ENCODE data around the gene DTHD1.
A peak's percentile ranks its signal among the peaks of the same experiment; 100 is the strongest.

Gene DTHD1

GRCh38 chr4:36341936-36342335, 60.5 kb downstream of the DTHD1 start:
- H3K9ac ChIP-seq (ENCODE audit: low read depth, low read length, poor library complexity, severe bottlenecking) = no peak overlapping the region
- TF ChIP-seq, protein P1, sequence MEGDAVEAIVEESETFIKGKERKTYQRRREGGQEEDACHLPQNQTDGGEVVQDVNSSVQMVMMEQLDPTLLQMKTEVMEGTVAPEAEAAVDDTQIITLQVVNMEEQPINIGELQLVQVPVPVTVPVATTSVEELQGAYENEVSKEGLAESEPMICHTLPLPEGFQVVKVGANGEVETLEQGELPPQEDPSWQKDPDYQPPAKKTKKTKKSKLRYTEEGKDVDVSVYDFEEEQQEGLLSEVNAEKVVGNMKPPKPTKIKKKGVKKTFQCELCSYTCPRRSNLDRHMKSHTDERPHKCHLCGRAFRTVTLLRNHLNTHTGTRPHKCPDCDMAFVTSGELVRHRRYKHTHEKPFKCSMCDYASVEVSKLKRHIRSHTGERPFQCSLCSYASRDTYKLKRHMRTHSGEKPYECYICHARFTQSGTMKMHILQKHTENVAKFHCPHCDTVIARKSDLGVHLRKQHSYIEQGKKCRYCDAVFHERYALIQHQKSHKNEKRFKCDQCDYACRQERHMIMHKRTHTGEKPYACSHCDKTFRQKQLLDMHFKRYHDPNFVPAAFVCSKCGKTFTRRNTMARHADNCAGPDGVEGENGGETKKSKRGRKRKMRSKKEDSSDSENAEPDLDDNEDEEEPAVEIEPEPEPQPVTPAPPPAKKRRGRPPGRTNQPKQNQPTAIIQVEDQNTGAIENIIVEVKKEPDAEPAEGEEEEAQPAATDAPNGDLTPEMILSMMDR (conservative IDR thresholded peaks at IDR 0.05; ENCODE audit: low read length) = no peak
- no peak for TF ChIP-seq EZH2phosphoT487 (IDR thresholded peaks at IDR 0.05; ENCODE audit: borderline replicate concordance)
- H2AFZ ChIP-seq (ENCODE audit: low read length) = no peak overlapping the region
- no peaks in the 10 kb centered on the region for H3K79me2 ChIP-seq (ENCODE audit: insufficient read depth, low read length)
- no peaks in the 10 kb centered on the region for H3K27me3 ChIP-seq (ENCODE audit: insufficient read depth, low read length, poor library complexity, severe bottlenecking)
- no peak overlapping the region for H3K4me3 ChIP-seq (ENCODE audit: low read length, poor library complexity, severe bottlenecking)
- no peak overlapping the region for H3K4me2 ChIP-seq (ENCODE audit: low read depth, low read length, poor library complexity, severe bottlenecking)
- H4K20me1 ChIP-seq (ENCODE audit: insufficient read depth, low read length, poor library complexity, severe bottlenecking) = no peaks in the 10 kb centered on the region
- H3K9me3 ChIP-seq (ENCODE audit: insufficient read depth, low read depth, low read length) = no peaks in the 10 kb centered on the region
- H3K36me3 ChIP-seq (ENCODE audit: insufficient read depth, low read length) = no peaks in the 10 kb centered on the region
- peaks cover 12% of the 10 kb centered on the region for H3K4me1 ChIP-seq (ENCODE audit: insufficient read depth, low read length, poor library complexity, severe bottlenecking)
- no peaks in the 10 kb centered on the region for H3K9me2 ChIP-seq (replicated peaks; ENCODE audit: low read depth, low read length)
- no peaks in the 10 kb centered on the region for H3F3A ChIP-seq (ENCODE audit: low read depth)

GRCh38 chr4:36343501-36344175, 62.2 kb downstream of the DTHD1 start:
- TF ChIP-seq, protein P1 (conservative IDR thresholded peaks at IDR 0.05; ENCODE audit: low read length) = no peak
- TF ChIP-seq EZH2phosphoT487 (IDR thresholded peaks at IDR 0.05; ENCODE audit: borderline replicate concordance) = no peak
- Histone ChIP-seq H3K9me3 (ENCODE audit: insufficient read depth, low read depth, low read length) (no peaks in the 10 kb centered on the region), H2AFZ (ENCODE audit: low read length) (peak overlapping the region; percentile 38; the same call in 1 of the 2 replicates), H3K4me2 (ENCODE audit: low read depth, low read length, poor library complexity, severe bottlenecking) (no peak overlapping the region), H3F3A (ENCODE audit: low read depth) (no peaks in the 10 kb centered on the region), H3K9ac (ENCODE audit: low read depth, low read length, poor library complexity, severe bottlenecking) (no peak overlapping the region), H3K27me3 (ENCODE audit: insufficient read depth, low read length, poor library complexity, severe bottlenecking) (no peaks in the 10 kb centered on the region), H3K4me1 (ENCODE audit: insufficient read depth, low read length, poor library complexity, severe bottlenecking) (no peaks in the 10 kb centered on the region), H3K9me2 (replicated peaks; ENCODE audit: low read depth, low read length) (no peaks in the 10 kb centered on the region), H3K79me2 (ENCODE audit: insufficient read depth, low read length) (no peaks in the 10 kb centered on the region), H3K4me3 (ENCODE audit: low read length, poor library complexity, severe bottlenecking) (no peak overlapping the region), H3K36me3 (ENCODE audit: insufficient read depth, low read length) (no peaks in the 10 kb centered on the region), H4K20me1 (ENCODE audit: insufficient read depth, low read length, poor library complexity, severe bottlenecking) (no peaks in the 10 kb centered on the region)

DNA sequence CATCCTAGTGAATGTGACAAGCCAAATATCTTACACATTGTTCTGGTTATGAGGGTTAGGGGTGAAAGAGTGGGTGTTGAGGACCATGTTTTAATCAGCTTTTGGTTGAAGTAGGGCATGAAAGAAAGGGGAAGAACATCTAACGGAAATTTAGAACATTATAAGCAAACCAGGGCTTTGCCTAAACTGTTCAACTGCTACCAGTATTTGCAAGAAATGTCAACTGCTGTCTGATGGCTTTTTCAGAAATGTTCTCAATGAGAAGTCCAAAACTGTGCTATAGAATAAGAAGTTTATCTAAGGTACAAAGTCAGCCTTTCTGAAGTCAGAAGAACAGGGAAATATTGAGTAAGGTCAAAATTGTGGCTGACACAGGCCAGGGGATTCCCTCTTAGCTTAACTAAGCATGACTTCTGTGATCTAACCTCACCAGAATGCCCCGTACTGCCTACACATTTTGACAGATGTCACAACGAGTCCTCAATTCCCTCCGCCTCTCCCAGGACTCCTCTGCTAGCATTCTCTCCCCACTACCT, 67.1 kb downstream of the DTHD1 start:
- no peak overlapping the region for H3K9ac ChIP-seq (ENCODE audit: low read depth, low read length, poor library complexity, severe bottlenecking)
- H3K79me2 ChIP-seq (ENCODE audit: insufficient read depth, low read length) = no peaks in the 10 kb centered on the region
- no peaks in the 10 kb centered on the region for H3K36me3 ChIP-seq (ENCODE audit: insufficient read depth, low read length)
- 0 out of 2 replicates have a peak overlapping the region, but pooled peaks have one; percentile 31 for H2AFZ ChIP-seq (ENCODE audit: low read length)
- H3K27me3 ChIP-seq (ENCODE audit: insufficient read depth, low read length, poor library complexity, severe bottlenecking) = no peaks in the 10 kb centered on the region
- H3K9me2 ChIP-seq (replicated peaks; ENCODE audit: low read depth, low read length) = no peaks in the 10 kb centered on the region
- H3K9me3 ChIP-seq (ENCODE audit: insufficient read depth, low read depth, low read length) = no peaks in the 10 kb centered on the region
- no peak overlapping the region for H3K4me2 ChIP-seq (ENCODE audit: low read depth, low read length, poor library complexity, severe bottlenecking)
- H3K4me3 ChIP-seq (ENCODE audit: low read length, poor library complexity, severe bottlenecking) = no peak overlapping the region
- H3K4me1 ChIP-seq (ENCODE audit: insufficient read depth, low read length, poor library complexity, severe bottlenecking) = peaks cover 9% of the 10 kb centered on the region
- TF ChIP-seq, protein P1 (conservative IDR thresholded peaks at IDR 0.05; ENCODE audit: low read length) = no peak
- TF ChIP-seq EZH2phosphoT487 (IDR thresholded peaks at IDR 0.05; ENCODE audit: borderline replicate concordance) = no peak
- no peaks in the 10 kb centered on the region for H3F3A ChIP-seq (ENCODE audit: low read depth)
- H4K20me1 ChIP-seq (ENCODE audit: insufficient read depth, low read length, poor library complexity, severe bottlenecking) = no peaks in the 10 kb centered on the region

All from Loucy (cell line).